ENCODE data around the gene PAX7.

The PAX7 gene

DNA sequence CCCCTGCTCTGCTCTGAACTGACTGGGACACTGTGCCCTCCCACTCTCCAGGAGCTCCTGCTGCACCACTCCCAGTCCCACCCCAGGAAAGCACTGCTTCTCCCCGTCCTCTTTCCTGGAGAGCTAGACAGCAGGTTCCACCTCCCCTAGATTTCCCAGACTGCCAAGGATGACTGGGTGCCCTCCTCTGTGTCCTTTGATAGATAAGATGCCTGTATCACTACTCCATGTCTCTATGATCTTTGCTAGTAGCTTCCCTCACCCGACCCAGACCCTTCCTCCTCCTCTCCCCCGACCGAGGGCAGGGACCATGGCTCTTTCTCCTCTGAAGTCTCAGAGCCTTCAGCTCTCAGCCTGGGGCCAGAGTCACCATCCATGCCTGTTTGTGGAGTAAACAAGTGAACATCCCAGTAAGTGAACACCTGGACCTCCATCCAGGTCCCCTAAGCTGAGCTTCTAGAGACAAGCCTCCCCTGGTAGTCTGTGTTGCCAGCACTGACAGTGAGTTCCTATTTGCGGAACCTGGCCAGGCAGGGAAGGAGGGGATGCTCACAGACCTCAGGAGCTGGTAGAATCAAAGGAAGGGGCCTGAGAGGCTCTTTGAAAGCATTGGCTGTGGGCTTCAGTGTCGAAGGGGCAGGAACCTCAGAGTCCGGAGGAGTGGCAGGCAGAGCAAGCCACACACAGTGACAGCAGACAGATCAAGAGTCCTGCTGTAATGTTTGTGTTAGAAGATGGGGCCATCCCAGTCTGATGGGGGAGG lies 104.0 kb downstream of the PAX7 start:
- TF ChIP-seq FOXM1 (IDR thresholded peaks at IDR 0.05; ENCODE audit: borderline replicate concordance, low read depth) (no peak), CREB1 (IDR thresholded peaks at IDR 0.05; ENCODE audit: low read depth) (no peak), RAD21 (IDR thresholded peaks at IDR 0.05; ENCODE audit: low read depth) (no peak), EP300 (IDR thresholded peaks at IDR 0.05; ENCODE audit: borderline replicate concordance) (no peak), TEAD4 (IDR thresholded peaks at IDR 0.05) (no peak), YY1 (IDR thresholded peaks at IDR 0.05; ENCODE audit: low read depth) (no peak), TCF12 (IDR thresholded peaks at IDR 0.05; ENCODE audit: low read depth) (no peak), TAF1 (IDR thresholded peaks at IDR 0.05; ENCODE audit: low read depth) (no peak), ZBTB7A (IDR thresholded peaks at IDR 0.05; ENCODE audit: low read depth) (no peak), EGR1 (IDR thresholded peaks at IDR 0.05) (no peak), CEBPB (IDR thresholded peaks at IDR 0.05) (no peak), NFIC (IDR thresholded peaks at IDR 0.05) (no peak)
- TF ChIP-seq, protein P1, sequence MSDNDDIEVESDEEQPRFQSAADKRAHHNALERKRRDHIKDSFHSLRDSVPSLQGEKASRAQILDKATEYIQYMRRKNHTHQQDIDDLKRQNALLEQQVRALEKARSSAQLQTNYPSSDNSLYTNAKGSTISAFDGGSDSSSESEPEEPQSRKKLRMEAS (IDR thresholded peaks at IDR 0.05) = no peak
- TF ChIP-seq, protein P2, sequence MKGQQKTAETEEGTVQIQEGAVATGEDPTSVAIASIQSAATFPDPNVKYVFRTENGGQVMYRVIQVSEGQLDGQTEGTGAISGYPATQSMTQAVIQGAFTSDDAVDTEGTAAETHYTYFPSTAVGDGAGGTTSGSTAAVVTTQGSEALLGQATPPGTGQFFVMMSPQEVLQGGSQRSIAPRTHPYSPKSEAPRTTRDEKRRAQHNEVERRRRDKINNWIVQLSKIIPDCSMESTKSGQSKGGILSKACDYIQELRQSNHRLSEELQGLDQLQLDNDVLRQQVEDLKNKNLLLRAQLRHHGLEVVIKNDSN (IDR thresholded peaks at IDR 0.05) = no peak
- TF ChIP-seq, protein P3, sequence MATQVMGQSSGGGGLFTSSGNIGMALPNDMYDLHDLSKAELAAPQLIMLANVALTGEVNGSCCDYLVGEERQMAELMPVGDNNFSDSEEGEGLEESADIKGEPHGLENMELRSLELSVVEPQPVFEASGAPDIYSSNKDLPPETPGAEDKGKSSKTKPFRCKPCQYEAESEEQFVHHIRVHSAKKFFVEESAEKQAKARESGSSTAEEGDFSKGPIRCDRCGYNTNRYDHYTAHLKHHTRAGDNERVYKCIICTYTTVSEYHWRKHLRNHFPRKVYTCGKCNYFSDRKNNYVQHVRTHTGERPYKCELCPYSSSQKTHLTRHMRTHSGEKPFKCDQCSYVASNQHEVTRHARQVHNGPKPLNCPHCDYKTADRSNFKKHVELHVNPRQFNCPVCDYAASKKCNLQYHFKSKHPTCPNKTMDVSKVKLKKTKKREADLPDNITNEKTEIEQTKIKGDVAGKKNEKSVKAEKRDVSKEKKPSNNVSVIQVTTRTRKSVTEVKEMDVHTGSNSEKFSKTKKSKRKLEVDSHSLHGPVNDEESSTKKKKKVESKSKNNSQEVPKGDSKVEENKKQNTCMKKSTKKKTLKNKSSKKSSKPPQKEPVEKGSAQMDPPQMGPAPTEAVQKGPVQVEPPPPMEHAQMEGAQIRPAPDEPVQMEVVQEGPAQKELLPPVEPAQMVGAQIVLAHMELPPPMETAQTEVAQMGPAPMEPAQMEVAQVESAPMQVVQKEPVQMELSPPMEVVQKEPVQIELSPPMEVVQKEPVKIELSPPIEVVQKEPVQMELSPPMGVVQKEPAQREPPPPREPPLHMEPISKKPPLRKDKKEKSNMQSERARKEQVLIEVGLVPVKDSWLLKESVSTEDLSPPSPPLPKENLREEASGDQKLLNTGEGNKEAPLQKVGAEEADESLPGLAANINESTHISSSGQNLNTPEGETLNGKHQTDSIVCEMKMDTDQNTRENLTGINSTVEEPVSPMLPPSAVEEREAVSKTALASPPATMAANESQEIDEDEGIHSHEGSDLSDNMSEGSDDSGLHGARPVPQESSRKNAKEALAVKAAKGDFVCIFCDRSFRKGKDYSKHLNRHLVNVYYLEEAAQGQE (IDR thresholded peaks at IDR 0.05; ENCODE audit: low read depth) = no peak

DNA sequence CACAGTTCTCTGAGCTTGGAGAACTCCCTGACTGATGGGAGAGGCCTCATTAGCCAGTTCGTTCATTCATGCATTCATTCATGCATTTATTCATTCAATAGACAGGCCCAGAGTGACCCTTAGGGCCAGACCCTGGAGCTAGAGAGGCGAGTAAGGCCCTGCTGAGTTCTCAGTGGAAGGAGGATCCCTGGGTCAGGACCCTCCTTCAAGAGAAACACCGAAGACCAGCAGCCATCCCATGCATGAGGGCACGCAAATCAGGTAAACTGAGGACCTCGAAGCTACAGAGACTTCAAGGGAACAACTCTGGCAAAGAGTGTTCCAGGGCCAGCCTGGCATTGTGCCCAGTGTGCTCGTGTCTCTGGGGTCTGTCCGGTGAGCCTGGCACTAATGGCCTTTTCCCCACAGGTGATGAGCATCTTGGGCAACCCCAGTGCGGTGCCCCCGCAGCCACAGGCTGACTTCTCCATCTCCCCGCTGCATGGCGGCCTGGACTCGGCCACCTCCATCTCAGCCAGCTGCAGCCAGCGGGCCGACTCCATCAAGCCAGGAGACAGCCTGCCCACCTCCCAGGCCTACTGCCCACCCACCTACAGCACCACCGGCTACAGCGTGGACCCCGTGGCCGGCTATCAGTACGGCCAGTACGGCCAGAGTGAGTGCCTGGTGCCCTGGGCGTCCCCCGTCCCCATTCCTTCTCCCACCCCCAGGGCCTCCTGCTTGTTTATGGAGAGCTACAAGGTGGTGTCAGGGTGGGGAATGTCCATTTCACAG lies 104.8 kb downstream of the PAX7 start:
- no peak for TF ChIP-seq TAF1 (IDR thresholded peaks at IDR 0.05; ENCODE audit: low read depth)
- TF ChIP-seq RAD21 (IDR thresholded peaks at IDR 0.05; ENCODE audit: low read depth) = no peak
- no peak for TF ChIP-seq CREB1 (IDR thresholded peaks at IDR 0.05; ENCODE audit: low read depth)
- no peak for TF ChIP-seq YY1 (IDR thresholded peaks at IDR 0.05; ENCODE audit: low read depth)

DNA sequence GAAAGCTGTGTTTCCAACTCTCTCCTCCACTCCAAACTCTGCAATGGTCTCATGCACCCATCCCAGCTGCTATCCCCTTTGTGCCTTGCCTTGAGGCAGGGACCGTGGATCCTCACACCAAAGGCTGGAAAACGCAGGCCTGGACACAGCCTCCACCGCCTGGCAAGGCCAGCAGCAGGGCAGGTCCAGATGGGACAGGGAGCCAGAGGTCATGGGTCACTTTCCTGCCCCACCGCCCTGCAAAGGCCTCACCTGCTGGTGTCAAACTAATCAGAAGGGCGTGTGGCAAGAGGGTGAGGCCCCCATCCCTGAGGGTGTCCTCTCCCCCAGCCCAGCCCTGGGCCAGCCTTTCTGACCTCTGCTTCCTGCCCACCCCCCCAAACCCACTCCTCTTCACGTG lies 106.3 kb downstream of the PAX7 start:
- TF ChIP-seq ZBTB7A (IDR thresholded peaks at IDR 0.05; ENCODE audit: low read depth) = no peak
- no peak for TF ChIP-seq CEBPB (IDR thresholded peaks at IDR 0.05)
- TF ChIP-seq, protein P2 (IDR thresholded peaks at IDR 0.05) = no peak
- no peak for TF ChIP-seq TEAD4 (IDR thresholded peaks at IDR 0.05)
- TF ChIP-seq TAF1 (IDR thresholded peaks at IDR 0.05; ENCODE audit: low read depth) = no peak
- no peak for TF ChIP-seq TCF12 (IDR thresholded peaks at IDR 0.05; ENCODE audit: low read depth)
- TF ChIP-seq NFIC (IDR thresholded peaks at IDR 0.05) = no peak

DNA sequence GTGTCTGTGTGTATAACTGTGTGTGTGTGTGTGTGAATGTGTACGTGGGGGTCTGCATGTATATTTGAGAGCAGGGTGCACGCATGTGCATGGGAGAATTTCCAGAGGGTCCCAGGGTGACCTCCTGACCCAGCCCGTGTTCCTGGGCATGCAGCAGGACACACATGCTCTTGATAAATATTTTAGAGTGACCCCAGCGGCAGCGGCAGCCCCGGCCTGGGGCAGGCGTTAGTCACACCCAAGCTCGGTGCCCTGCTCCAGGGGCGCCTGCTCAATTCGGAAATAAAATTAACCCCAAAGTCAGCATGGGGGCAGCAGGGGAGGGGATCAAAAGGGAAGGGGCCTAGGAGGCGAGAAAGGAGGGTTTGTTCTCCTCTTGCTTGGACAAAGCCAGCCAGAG lies 107.5 kb downstream of the PAX7 start:
- no peak for TF ChIP-seq FOXM1 (IDR thresholded peaks at IDR 0.05; ENCODE audit: borderline replicate concordance, low read depth)
- TF ChIP-seq RAD21 (IDR thresholded peaks at IDR 0.05; ENCODE audit: low read depth) = no peak
- TF ChIP-seq, protein P1 (IDR thresholded peaks at IDR 0.05) = no peak
- no peak for TF ChIP-seq TCF12 (IDR thresholded peaks at IDR 0.05; ENCODE audit: low read depth)
- TF ChIP-seq EP300 (IDR thresholded peaks at IDR 0.05; ENCODE audit: borderline replicate concordance) = no peak
- no peak for TF ChIP-seq TAF1 (IDR thresholded peaks at IDR 0.05; ENCODE audit: low read depth)
- TF ChIP-seq, protein P2 (IDR thresholded peaks at IDR 0.05) = no peak
- no peak for TF ChIP-seq TEAD4 (IDR thresholded peaks at IDR 0.05)
- TF ChIP-seq NFIC (IDR thresholded peaks at IDR 0.05) = no peak
- TF ChIP-seq, protein P3 (IDR thresholded peaks at IDR 0.05; ENCODE audit: low read depth) = no peak
- TF ChIP-seq CEBPB (IDR thresholded peaks at IDR 0.05) = no peak
- TF ChIP-seq CREB1 (IDR thresholded peaks at IDR 0.05; ENCODE audit: low read depth) = no peak
- TF ChIP-seq YY1 (IDR thresholded peaks at IDR 0.05; ENCODE audit: low read depth) = no peak

DNA sequence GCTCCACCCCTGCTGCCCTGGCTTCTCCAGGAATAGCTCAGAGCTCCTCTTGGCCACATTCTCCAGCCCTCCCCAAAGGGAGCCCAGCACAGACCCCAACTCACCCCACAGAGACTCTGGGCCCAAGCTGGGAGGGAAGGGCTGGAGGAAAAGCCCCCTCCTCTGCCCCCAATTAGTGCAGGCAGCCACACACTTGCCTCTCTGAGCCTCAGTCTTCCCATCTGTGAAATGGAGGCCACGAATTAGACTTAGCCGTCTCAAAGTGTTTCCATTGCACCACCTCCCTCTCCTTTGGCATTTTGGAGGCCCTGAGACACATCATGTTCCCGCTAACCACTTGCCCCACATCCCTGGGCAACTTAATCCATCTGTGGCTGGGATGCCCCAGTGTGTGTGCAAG lies 108.0 kb downstream of the PAX7 start:
- TF ChIP-seq NFIC (IDR thresholded peaks at IDR 0.05) = no peak
- TF ChIP-seq, protein P3 (IDR thresholded peaks at IDR 0.05; ENCODE audit: low read depth) = no peak
